NCI-H2196 (cell line): Measurements from ENCODE around the gene ARRB2.
"Not testable (repeated sequence)": the region's sequence is repeated elsewhere in the genome, so short reads cannot be mapped to it uniquely, and the experiment has no call there.

ENCODE experiments used
- DNase-seq: peaks from one replicate; lab custom pipeline; 2025; ENCODE audit not compliant: unreplicated experiment; lab: John Stamatoyannopoulos, UW

Gene ARRB2

DNA sequence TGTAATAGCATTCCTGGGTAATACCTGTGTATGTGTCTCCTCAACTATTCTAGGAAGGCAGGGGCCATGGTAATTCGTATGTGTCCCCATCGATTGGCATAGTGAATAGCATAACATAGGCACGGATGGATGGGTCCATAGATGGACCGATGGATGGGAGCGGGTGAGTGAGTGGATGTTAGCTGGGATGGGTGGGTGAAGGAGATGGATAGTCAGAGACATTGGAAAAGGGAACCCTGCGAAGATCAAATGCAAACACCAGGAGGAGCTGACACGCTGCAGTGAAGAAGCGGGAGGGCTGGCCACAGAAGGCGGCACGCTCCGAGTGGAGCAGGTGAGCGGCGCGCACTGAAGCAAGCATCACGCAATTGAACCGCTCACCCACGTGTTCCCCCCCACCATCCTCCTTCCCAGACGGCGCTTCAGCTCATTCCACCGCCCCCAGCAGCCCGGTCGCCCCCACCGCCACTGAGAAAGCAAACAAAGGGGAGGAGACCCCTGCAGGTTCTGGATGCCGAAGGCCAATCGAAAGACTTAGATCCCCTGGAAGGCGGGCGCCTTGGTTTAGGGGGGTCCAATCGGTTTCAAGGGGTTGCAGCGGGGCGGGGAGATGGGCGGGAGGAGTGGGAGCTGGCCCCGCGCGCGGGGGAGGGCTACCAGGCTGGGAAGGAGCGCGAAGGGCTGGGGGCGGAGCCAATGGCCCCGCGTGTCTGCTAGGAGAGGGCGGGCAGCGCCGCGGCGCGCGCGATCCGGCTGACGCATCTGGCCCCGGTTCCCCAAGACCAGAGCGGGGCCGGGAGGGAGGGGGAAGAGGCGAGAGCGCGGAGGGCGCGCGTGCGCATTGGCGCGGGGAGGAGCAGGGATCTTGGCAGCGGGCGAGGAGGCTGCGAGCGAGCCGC lies at the start of gene ARRB2:
Gene ARRB2 (plus strand): TSS at position 839 of the 899 bp plus-strand sequence. CDS start 90 bp downstream, outside the sequence.
- peak; percentile 91 for DNase-seq

DNA sequence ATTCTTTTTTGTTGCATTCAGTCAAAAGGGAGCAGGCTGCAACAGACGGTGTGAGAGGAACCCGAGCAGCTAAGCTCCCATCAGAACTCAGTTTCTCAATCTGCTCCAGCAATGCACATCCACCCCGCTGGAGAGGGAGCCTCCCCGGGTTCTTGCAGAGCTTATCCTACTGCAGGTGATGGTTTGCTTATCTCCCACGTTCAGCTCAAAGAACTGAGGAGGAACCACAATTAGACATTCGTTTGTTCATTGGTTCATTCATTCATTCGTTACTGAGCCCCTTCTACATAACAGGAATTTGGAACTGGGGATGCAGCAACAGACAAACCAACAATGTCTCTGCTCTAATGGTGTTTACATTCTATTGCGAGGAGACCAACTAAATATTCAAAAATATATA lies 46.7 kb upstream of the ARRB2 start:
- no peak for DNase-seq

- no peak for DNase-seq
These were observed 46.2 kb upstream of the ARRB2 start for GRCh38 chr17:4664230-4664629.

- no peak for DNase-seq
These were observed 45.4 kb upstream of the ARRB2 start for GRCh38 chr17:4665027-4665426.

GRCh38 chr17:4666296-4666695 lies 44.1 kb upstream of the ARRB2 start:
- DNase-seq = no peak

DNA sequence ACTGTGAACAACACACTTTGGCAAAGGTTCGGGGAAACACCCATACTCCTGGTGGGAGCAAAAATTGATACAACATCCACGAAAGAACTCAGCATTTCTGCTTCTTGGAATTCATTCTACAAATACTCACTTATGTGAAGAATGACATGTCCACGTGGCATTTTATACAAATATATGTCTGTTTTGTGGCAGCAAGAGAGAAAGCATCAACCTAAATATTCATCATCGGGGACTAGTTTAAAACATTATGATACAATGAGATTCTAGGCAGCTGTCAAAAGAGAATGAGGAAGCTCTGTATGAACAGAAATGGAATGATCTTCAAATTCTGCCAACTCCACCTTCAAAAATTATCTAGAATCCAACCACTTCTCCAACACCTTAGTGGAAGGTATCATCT lies 43.3 kb upstream of the ARRB2 start:
- DNase-seq = no peak

DNA sequence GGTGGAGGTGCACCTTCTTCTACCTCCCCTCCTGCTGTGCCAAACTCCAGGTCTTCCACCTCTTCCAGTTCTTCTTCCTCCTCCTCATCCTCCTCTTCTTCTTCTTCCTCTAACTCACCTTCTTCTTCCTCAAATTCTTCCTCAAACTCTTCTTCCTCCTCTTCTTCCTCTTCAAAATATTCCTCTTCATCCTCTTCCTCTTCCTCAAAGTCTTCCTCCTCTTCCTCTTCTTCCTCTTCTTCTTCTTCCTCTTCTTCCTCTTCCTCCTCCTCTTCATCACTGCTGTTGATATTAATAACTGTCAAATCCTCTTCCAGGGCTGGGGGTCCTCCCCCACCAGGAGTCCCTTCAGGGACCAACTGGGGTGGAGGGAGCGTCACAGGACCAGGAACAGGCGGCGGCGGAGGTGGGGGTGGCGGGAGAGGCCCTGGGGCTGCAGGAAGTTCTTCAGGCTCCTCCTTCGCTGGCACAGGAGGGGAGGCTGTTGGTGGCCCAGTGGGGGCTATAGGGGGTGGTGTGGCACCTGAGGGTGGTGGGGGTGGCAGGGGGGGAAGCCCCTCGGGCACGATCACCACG lies 38.3 kb upstream of the ARRB2 start:
- DNase-seq = no peak

DNA sequence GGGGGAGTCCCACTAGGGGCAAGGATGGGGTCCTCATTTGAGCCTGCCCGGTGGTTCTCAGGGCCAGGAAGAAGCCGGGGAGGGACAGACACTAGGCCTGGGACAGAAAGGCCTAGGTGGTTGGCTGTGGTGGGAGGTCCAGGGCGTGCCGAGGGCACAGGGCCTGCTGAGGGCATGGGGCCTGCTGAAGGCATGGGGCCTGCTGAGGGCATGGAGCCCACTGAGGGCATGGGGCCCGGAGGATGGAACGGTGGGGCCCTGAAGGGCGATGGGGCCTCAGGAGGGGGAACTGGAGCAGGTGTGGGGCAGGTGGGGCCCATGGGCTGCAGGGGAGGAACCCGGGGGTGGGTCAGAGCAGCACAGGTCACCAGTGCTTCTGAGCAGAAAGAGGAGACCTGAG lies 37.7 kb upstream of the ARRB2 start:
- DNase-seq = no peak

DNA sequence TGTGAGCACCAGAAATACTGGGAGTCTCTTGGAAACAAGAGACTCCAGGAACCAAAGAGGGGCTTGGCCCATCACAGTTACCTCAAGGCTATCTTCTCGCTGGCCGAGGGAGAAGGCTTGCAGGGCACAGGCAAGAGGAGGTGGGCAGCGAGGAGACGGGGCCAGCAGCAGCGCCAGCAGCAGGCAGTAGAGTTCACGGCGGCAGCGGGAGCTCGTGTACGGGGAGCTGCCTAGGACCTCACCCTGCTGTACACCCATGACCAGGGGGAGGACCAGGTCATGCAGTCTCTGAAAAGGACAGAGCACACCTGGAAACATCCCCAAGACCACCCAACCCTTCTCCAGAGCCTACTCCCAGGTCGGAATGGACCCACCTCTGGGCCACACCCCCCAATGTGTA lies 37.3 kb upstream of the ARRB2 start:
- DNase-seq = no peak

- DNase-seq = no peak
These were observed 36.3 kb upstream of the ARRB2 start for GRCh38 chr17:4673986-4674684.

- DNase-seq = no peak
These were observed 35.8 kb upstream of the ARRB2 start for GRCh38 chr17:4674685-4674998.

GRCh38 chr17:4675791-4676190 lies 34.6 kb upstream of the ARRB2 start:
- DNase-seq = no peak

DNA sequence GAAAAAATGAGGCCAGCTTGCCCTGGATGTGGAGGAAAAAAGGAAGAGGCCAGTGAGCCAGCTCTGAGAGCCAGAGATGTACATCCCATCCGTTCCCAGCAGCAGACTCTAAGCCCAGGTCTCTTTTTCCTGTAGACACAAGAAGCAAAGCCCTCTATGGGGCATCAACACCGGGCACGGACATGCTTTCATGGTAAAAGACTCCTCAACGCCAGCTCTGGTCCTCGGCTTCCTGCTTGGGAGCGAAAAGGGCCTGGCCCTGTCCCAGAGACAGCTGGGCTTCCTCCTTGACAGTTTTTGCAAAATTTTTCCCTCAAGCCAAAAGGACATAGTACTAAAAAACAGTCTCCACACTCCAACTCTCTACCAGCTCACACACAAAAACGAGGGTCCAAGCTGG lies 33.6 kb upstream of the ARRB2 start:
- no peak for DNase-seq

GRCh38 chr17:4678448-4679026 lies 31.9 kb upstream of the ARRB2 start:
- DNase-seq = no peak

GRCh38 chr17:4679658-4680057 lies 30.8 kb upstream of the ARRB2 start:
- DNase-seq = no peak

- not testable (repeated sequence) for DNase-seq
These were observed 26.7 kb upstream of the ARRB2 start for GRCh38 chr17:4683739-4684138.

DNA sequence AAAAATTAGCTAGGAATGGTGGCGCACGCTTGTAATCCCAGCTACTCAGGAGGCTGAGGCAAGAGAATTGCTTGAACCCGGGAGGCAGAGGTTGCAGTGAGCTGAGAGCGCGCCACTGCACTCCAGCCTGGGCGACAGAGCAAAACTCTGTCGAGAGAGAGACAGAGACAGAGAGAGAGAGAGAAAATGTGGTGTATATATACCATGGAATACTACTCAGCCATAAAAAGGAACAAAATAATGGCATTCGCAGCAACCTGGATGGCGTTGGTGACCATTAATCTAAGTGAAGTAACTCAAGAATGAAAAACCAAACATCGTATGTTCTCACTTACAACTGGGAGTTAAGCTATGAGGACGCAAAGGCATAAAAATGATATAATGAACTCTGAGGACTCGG lies 20.6 kb upstream of the ARRB2 start:
- not testable (repeated sequence) for DNase-seq

DNA sequence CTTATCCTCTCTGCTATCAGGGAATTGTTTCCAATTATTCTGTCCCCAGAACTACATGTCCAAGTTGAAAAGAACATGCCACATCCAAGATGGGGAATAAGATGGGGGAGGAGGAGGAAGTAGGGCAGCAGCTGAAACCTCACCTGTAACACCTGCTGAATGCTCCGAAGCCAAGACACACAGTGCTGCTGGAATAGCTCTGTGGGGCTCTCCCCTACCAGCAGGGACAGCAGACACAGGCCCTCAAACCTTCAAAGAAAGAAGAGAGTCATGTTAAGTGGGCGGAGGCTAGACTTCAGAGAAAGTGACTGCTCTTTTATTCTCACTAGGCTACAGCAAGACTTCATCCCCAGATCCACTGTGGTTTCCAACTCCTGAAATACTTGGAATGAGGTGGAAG lies 19.7 kb upstream of the ARRB2 start:
- peak; percentile 39 for DNase-seq

- no peak for DNase-seq
These were observed 18.7 kb upstream of the ARRB2 start for GRCh38 chr17:4691686-4692085.

DNA sequence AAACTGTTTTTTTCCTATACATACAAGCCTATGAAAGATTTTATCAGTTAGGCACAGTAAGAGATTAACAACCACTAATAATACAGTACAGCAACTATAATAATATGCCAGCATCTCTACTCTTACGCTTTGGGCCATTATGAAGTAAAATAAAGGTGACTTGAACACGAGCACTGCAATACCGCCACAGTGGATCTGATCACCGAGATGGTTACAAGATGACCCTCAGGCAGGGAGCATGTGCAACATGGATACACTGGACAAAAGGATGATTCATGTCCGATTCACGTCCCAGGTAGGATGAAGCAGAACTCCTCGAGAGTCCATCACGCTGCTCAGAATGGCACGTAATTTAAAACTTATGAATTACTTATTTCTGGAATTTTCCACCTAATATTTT lies 17.0 kb upstream of the ARRB2 start:
- no peak for DNase-seq

GRCh38 chr17:4696437-4696805 lies 14.0 kb upstream of the ARRB2 start:
- DNase-seq = no peak
